GM19238 (cell line): Measurements from ENCODE around the gene PACS1.
"Not testable (repeated sequence)": the region's sequence is repeated elsewhere in the genome, so short reads cannot be mapped to it uniquely, and the experiment has no call there.

Experiments
- DNase-seq: peaks from one replicate; pipeline ENCODE4 v3.0.0; 2011; ENCODE audit warnings: low spot score; ENCODE audit not compliant: insufficient read length

PACS1 gene

DNA sequence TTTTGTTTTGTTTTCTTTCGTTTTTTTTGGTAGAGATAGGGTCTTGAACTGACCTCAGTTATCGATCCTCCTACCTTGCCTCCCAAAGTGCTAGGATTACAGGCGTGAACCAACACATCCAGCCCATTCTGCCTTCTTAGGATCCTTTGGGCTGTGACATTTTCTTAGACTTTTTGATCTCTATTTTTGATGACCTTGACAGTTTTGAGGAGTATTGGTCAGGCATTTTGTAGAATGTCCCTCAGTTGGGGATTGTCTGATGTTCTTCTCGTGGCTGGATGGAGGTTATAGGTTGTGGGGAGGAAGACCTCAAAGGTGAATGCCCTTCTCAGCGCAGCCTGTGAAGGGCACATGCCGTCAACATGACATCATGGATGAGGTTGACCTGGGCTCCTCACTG is 178.8 kb downstream of the PACS1 start:
- DNase-seq = no peak

DNA sequence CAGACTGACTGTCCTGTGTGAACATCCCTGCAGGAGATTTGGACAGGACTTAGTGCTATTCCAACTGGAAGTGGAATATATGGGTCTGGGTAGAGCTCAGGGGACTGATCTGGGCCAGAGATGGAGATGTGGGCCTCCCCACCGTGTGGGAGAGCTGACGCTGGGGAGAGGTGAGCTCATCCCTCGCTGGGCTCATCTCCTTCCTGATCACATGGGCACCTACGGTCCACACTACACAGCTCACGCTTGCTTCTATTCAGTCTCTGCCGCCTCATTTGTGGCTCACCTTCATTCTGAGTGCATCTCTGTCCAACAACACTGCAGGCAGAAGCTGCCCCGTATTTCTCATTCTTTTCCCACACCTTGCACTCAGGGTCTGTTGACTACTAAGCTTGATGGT is 181.7 kb downstream of the PACS1 start:
- no peak for DNase-seq

DNA sequence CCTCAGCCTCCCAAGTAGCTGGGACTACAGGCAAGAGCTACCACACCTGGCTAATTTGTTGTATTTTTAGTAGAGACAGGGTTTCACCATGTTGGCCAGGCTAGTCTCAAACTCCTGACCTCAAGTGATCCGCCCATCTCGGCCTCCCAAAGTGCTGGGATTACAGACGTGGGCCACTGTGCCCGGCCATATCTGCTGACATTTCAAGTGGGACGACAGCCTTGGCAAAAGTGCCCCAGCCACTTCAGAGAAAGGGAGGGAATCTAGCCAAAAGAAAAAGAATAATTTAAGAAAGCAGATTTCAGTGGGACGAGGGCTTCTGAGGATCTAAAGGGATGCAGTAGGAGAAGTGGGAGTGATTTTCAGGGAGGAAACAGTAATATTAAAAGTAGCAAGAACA is 183.0 kb downstream of the PACS1 start:
- DNase-seq = not testable (repeated sequence)

DNA sequence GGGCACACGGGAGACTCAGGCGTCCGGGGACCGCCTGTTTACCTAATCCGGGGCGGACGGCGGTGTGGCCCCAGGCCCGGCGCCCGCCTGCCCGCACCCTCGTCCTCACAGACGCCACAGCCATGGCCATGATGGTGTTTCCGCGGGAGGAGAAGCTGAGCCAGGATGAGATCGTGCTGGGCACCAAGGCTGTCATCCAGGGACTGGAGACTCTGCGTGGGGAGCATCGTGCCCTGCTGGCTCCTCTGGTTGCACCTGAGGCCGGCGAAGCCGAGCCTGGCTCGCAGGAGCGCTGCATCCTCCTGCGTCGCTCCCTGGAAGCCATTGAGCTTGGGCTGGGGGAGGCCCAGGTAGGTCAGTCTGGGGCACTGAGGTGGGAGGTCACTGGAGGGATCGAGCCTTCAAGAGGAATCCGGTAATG is 188.4 kb downstream of the PACS1 start:
- no peak for DNase-seq

DNA sequence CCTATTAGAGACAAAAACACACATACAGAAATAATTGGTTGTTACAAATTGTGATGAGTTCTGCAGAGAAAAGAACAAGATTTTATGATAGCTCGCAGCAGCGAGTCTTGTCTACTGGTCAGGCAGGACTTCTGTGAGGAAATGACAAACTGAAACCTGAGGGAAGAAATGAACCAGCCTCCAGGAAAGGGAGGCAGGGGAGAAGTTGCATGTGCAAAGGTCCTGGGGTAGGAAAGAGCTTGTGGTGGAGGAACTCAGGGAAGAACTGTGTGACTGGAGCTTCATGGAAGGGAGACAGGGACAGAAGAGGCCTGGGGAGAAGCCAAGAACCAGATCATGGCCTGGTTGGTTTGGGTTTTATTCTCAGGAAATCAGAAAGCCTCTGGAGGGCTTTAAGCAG is 189.2 kb downstream of the PACS1 start:
- no peak for DNase-seq

DNA sequence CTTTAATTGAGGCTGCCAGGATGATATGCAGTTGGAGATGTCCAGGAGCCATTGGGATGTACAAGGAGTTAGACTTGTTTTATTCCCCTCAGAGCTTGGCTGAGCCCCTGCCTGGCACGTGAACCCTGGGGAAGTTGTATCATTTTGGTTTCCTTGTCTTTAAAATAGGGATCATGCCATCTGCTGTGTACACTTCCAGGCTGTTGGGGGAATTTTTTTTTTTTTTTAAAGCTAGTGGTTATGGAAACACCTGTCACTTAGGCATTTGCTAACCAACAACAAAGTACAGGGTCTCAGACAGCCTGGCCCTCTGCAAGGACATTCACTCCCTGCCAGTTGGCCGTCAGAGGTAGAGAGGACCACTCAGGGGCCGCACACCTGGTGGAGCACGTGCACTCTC is 189.9 kb downstream of the PACS1 start:
- DNase-seq = no peak

DNA sequence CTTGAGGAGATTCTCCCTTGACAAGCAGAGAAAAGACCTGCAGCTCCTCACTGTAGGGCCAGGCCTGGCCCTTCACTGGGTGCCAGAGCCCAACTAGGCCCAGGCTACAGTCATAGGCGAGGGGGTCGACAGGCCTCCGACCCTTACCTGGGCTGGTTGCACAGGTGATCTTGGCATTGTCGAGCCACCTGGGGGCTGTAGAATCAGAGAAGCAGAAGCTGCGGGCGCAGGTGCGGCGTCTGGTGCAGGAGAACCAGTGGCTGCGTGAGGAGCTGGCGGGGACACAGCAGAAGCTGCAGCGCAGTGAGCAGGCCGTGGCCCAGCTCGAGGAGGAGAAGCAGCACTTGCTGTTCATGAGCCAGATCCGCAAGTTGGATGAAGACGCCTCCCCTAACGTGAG is 191.5 kb downstream of the PACS1 start:
- DNase-seq = no peak

DNA sequence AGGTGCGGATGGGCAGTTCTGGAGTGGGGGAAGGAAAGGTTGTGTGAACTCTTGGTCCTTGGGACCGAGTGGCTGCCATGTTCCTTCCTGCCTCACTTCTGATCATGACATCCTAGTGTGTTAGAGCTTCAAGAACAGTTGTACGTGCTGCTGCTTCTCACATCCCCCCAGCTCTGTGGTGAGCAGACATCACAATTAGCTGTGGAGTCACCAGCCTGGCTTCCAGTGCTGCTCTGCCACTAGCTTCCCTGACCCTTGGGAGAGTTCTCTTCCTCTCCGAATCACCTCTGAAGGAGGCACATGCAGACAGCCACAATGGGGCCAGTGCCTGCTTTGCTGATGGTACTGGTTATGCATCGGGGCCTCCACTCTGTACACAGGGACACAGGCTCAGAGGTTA is 192.1 kb downstream of the PACS1 start:
- no peak for DNase-seq

DNA sequence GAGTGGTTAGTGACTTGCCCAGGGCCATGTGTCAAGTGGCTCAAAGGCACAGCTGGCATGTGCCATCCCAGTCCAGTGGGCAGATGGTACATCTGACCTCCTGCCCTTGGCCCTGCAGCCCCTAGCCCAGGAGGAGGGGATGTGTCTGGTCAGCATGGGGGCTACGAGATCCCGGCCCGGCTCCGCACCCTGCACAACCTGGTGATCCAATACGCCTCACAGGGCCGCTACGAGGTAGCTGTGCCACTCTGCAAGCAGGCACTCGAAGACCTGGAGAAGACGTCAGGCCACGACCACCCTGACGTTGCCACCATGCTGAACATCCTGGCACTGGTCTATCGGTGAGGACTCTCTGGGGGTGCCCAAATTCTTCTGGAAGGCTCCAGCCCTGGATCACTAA is 192.6 kb downstream of the PACS1 start:
- no peak for DNase-seq

DNA sequence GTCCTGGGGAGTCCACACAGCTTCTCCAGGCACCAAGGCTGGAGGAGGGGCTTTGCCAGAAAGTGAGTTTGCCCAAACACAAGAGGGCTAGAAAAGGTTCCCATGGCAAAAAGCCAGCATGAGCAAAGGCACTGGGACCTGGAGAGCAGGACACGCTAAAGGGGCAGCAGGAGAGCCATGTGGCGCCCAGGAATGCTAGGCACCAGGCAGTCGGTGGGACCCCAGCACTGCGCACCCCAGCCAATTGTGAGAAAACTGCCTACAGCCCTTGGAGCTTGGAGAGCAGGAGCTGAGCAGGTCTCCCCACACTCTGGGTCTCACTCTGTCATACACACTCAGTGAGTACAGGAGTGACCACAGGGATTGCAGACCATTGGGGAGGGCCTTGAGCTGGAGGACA is 193.2 kb downstream of the PACS1 start:
- no peak for DNase-seq

DNA sequence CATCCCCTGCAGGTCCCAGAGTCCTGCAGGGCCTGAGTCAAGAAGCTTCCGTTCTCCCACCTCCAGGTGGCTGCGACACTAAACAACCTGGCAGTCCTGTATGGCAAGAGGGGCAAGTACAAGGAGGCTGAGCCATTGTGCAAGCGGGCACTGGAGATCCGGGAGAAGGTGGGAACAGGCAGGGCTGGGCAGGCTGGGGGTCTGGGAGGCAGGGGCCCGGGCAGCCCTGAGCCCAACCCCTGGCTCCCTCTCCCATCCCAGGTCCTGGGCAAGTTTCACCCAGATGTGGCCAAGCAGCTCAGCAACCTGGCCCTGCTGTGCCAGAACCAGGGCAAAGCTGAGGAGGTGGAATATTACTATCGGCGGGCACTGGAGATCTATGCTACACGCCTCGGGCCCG is 193.7 kb downstream of the PACS1 start:
- no peak for DNase-seq

DNA sequence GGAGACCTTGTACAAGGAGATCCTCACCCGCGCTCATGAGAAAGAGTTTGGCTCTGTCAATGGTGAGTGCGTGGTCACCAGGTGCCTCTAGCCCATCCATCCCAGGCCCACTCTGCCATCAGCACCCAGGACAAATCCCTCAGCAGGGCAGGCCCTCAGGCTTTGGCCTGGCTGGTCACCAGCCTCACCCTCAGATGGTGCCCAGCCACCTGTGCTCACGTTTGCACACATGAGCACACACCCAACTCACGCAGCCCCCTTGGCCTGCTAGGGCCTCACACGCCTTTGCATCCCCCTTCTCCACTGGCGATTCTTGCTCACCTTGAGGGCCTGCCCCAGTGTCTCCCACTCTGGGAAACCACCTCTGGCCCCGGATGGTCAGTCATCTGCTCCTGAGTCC is 194.3 kb downstream of the PACS1 start:
- no peak for DNase-seq

DNA sequence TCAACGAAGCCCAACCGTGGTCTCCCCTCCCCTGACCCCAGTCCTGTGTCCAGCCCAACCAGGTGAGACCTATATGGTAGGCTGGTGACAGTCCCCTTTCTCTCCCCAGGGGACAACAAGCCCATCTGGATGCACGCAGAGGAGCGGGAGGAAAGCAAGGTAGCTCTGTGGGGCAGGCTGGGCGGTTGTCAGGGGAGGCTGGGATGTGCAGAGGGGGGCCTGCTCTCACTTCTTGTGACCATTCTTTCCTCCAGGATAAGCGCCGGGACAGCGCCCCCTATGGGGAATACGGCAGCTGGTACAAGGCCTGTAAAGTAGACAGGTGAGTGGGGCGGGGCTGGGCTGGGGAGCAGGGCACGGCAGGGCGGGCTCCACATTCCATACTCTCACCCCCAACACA is 194.8 kb downstream of the PACS1 start:
- DNase-seq = no peak

DNA sequence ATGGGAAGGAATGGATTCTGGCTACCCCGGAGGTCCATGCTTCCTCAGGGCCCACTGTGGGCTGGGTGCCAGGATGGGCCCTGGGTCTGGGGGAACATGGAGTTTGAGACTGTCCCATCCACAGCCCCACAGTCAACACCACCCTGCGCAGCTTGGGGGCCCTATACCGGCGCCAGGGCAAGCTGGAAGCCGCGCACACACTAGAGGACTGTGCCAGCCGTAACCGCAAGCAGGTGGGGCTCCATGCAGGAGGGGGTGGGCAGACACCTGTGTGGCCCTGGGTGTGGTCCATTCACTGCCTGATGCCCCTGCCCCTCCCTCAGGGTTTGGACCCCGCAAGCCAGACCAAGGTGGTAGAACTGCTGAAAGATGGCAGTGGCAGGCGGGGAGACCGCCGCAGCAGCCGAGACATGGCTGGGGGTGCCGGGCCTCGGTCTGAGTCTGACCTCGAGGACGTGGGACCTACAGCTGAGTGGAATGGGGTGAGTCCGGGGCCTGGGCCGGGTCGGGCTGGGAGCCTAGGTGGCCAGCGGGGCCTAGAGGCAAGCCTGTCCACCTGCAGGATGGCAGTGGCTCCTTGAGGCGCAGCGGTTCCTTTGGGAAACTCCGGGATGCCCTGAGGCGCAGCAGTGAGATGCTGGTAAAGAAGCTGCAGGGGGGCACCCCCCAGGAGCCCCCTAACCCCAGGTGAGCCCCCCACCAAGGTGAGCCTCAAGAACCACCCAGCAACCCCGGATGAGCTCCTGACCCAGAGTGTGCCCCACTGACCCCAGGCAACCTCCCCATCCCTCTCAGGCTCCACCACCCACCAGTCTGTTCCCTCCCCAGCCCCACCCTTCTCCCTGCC is 195.7 kb downstream of the PACS1 start:
- no peak for DNase-seq

DNA sequence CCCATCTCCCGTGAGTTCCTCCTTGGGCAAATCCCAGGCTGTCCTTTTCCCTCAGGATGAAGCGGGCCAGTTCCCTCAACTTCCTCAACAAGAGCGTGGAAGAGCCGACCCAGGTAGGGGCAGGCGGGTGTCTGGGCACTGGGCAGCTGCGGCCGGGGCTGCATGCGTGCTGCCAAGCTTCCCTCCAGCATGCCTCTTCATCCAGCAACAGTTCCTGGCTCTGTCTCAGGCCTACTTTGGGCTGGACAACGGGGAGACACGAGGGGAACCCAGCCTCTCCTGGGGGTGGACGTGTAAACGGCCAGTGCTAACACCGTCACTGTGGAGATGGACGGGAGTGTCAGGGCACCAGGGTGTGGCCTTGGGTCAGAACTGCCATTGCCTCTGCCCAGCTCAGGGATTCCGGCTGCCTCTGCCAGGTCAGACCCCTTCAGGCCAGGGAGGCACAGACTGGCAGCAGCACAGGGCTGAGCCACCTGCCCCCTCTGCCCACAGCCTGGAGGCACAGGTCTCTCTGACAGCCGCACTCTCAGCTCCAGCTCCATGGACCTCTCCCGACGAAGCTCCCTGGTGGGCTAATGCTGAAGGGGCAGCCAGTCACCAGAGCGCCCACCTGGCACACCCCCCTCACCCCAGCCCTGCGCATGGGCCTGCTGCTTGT is 196.4 kb downstream of the PACS1 start:
- no peak for DNase-seq

DNA sequence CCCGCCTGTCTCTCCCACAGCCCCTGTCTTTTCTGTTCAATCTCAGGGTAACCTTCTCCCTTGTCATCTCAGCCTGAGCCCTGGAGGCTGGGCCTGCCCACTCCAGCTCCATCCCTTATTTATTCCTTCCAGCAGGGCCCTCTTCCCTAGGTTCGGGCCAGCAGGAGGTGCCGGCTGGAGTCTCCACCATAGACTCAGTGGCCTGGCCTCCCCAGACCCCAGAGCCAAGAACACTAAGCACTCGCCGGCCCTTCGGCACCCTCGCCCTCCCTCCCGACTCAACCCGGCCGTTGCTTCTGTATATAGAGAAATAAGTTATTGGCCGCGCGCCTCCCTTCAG is 196.9 kb downstream of the PACS1 start:
- DNase-seq = no peak

DNA sequence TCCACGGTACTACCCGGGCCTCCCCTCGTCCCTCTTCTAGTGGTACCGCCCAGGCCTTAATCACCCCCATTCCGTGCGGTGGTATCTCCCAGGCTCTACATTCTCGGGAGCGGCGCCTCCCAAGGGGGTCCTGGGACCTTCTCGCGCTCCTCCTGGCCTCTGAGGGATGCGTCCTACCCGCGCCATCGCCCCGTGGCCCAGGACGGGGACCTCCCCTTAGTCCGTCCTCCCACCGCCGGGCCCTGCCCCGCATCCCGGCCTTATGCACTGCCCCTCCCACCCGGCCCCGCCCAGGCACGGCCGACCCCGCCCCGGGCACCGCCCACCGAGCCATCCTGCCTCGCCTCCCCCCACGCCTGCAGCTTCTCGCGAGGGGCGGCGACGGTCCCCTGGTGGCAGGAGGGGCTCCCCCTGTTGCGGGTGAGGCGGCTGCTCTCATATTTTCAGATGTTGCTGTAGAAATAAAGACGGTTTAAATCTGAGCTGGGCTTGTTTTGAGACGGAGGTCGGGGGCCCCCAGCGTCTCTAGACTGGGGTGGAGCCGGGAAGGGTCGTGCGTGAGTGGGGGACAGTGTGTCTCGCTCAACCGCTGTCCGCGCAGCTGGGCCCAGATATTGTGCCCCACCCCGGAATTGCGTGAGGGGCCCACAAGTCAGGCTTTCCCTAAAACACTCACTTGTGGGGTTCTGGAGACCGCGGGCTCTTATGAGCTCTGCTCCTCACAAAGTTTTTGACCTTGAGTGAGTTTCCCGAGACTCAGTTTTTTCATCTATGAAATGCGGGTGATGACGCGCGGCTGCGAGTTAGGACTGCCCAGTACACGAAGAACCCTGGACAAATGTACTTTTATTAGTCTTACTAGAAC is 197.5 kb downstream of the PACS1 start:
- peak; percentile 85 for DNase-seq

DNA sequence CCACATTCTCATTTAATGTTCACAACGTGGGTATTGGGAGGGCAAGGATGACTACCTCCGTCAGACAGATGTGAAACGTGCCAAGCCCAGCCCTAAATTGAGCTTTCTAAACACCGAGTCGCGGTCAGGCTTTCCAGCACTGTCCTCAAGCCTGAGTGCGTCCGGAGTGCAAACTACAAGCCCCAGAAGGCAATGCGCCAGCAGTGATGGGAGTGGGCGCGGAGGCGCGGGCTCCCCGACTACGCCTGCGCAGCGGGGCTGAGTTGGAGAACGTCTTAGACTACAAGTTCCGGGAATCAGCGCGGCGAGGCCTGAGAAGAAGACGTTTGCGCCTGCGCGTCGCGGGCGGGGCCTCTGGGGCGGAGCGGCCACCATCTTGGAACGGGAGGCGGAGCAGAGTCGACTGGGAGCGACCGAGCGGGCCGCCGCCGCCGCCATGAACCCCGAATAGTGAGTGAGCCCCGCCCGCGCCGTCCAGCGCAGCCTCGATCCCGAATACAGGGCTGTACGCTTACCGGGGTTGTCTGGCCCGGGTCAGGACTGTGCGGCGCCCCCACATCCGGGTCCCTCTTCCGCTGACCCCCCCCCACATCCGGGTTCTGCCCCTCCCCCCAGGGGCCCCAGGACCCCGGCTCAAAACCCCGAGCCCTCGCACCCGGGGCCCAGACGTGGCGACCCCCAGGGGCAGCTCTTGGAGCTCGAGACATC is 198.3 kb downstream of the PACS1 start, which contains the start of gene RAB1B:
Gene RAB1B, plus strand, starts transcription at position 396 of the 708 bp plus-strand sequence. Its CDS starts 41 bp downstream, at position 437.
- peak; percentile 97 for DNase-seq

DNA sequence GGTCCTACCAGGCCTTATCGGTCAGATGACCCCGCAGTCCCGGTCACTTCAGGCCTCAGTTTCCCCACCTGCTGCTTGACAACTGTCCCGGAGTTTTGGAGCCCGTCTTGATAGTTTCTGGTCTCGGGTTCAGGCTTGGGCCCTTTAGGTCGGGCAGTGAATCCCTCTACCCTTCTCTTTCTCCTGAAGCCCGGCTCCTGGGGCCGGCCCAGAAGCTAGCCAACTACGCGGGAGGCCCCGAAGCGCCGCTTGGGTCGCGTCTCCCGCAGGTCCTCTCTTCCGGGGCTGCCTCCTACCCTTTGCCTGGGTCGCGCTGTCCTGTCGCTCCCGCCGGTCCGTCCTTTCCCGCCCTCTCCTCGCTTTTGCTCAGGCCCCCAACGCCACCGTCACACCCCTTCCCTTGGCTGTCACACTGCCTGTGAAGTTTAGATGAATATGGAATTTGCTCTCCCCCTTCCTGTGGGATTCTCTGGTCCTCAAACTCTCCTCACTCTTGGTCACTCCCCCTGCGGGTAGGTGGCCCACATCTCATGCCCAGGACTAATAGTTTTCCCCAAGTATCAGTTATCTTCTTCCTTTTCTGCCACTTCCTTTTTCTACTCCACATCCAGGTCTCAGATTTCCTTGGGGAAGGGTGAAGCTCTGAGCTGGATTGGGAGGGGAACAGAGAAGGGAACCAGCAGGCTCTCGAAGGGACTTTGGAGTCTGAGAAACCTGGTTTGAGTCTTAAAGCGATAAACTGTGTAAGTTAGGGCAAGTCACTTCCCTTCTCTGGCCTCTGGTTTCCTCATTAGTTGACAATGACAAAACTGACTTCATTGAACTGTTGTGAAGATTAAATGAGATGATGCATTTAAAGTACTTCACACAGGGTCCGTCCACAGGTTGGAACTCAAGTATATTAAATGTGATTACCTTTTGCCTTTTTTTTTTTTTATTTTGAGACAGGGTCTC is 199.2 kb downstream of the PACS1 start:
- no peak for DNase-seq

DNA sequence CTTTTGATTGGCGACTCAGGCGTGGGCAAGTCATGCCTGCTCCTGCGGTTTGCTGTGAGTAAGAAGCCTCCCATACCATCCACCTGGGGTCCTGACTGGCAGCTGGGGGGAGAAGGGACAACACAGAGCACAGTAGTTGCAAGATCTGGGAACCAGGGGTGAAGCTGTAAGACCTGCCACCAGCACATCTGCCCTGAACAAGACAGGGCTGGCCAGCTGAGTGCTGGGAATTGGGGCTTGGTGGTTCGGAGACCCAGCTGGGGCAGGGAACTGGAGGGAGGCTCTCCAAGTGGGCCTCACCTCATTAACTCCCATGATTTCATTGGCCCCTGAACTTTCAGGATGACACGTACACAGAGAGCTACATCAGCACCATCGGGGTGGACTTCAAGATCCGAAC is 201.7 kb downstream of the PACS1 start:
- DNase-seq = no peak
